ENCODE results near the gene ZBTB7A. TPM values are rescaled to one million over a fixed set of nuclear protein-coding genes. Genes with fewer than 3 reads are reported as not detected.
A peak's percentile ranks its signal among the peaks of the same experiment; 100 is the strongest.

The ZBTB7A gene
- total RNA-seq, 6 experiments from 2014 or later: 19.0 to 38.5 (median 27.7) TPM

- no peak for TF ChIP-seq POLR2A (IDR thresholded peaks at IDR 0.05)
- no peak for TF ChIP-seq CTCF (IDR thresholded peaks at IDR 0.05)
- no peak for ATAC-seq
- Histone ChIP-seq H3K36me3 (peaks cover 0 to 19% (median 4%) of the 10 kb centered on the region in 4 donors), H3K4me3 (no peak overlapping the region), H3K9me3 (no peaks in the 10 kb centered on the region), H3K27me3 (no peaks in the 10 kb centered on the region), H3K4me1 (no peaks in the 10 kb centered on the region), H3K27ac (peak overlapping the region in 1 of 3 donors; percentile 43)
- intact Hi-C loops (cut with DNase I): no loop called here
- WGBS (ENCODE audit: insufficient coverage, low coverage, low lambda C conversion rate, missing lambda C conversion rate): 97% methylated on average over 7 of the region's 22 CpGs
- no peak for DNase-seq
These were observed 23.2 kb upstream of the ZBTB7A start for GRCh38 chr19:4089946-4090345.

GRCh38 chr19:4089400-4089908 lies 22.8 kb upstream of the ZBTB7A start:
- Histone ChIP-seq H3K4me3 (no peak overlapping the region), H3K27me3 (no peaks in the 10 kb centered on the region), H3K36me3 (peaks cover 0 to 19% (median 4%) of the 10 kb centered on the region in 4 donors), H3K27ac (peak overlapping the region in 1 of 3 donors; percentile 43), H3K4me1 (no peaks in the 10 kb centered on the region), H3K9me3 (no peaks in the 10 kb centered on the region)
- DNase-seq (peak in 1 of 3 donors; percentile 52), ATAC-seq (peak; percentile 37 to 56 (median 42))
- intact Hi-C loops (cut with DNase I): no loop called here
- TF ChIP-seq POLR2A (IDR thresholded peaks at IDR 0.05) (no peak), CTCF (IDR thresholded peaks at IDR 0.05) (no peak)
- 84% methylated on average over 10 of the region's 26 CpGs for WGBS (ENCODE audit: insufficient coverage, low coverage, low lambda C conversion rate, missing lambda C conversion rate)

GRCh38 chr19:4088975-4089374 lies 22.3 kb upstream of the ZBTB7A start:
- H3K36me3 ChIP-seq: peaks cover 0 to 16% (median 4%) of the 10 kb centered on the region in 4 donors
- H3K27ac ChIP-seq: peak overlapping the region in 1 of 3 donors; percentile 43

GRCh38 chr19:4087787-4088679 lies 21.3 kb upstream of the ZBTB7A start:
- intact Hi-C loops (cut with DNase I): no loop called here
- no peak for TF ChIP-seq CTCF (IDR thresholded peaks at IDR 0.05)
- TF ChIP-seq POLR2A (IDR thresholded peaks at IDR 0.05): no peak
- H3K36me3 ChIP-seq: peaks cover 0 to 13% (median 4%) of the 10 kb centered on the region in 4 donors
- no peaks in the 10 kb centered on the region for H3K27me3 ChIP-seq
- DNase-seq: no peak
- ATAC-seq: no peak
- WGBS (ENCODE audit: insufficient coverage, low coverage, low lambda C conversion rate, missing lambda C conversion rate): 60% methylated on average over 15 of the region's 31 CpGs
- no peak overlapping the region for H3K27ac ChIP-seq
- no peaks in the 10 kb centered on the region for H3K4me1 ChIP-seq
- H3K9me3 ChIP-seq: no peaks in the 10 kb centered on the region
- no peak overlapping the region for H3K4me3 ChIP-seq

More at GRCh38 chr19:4088975-4089374, 22.3 kb upstream of the ZBTB7A start:
- no peak for DNase-seq
- no peak for TF ChIP-seq POLR2A (IDR thresholded peaks at IDR 0.05)
- TF ChIP-seq CTCF (IDR thresholded peaks at IDR 0.05): no peak
- no peaks in the 10 kb centered on the region for H3K9me3 ChIP-seq
- no peak overlapping the region for H3K4me3 ChIP-seq
- no peaks in the 10 kb centered on the region for H3K4me1 ChIP-seq
- intact Hi-C loops (cut with DNase I): no loop called here
- H3K27me3 ChIP-seq: no peaks in the 10 kb centered on the region
- WGBS (ENCODE audit: insufficient coverage, low coverage, low lambda C conversion rate, missing lambda C conversion rate): 48% methylated on average over 2 of the region's 2 CpGs
- ATAC-seq: peak; percentile 3 to 35 (median 6)

Measured in right lobe of liver (tissue), 6 donors.